Left cardiac atrium (tissue), 4 donors: ENCODE data around the gene PRR20G. TPM values are rescaled to one million over a fixed set of nuclear protein-coding genes. Genes with fewer than 3 reads are reported as not detected.

ENCODE experiments used
- ATAC-seq, 2 donors: fragments of 200-7000 bp; cut with Tn5 transposase; one replicate each; pipeline ENCODE4 v1.9.1; 2020; ENCODE audit warnings: mild to moderate bottlenecking in 2 of 2, moderate library complexity in 2 of 2
- DNase-seq: peaks from one replicate; pipeline ENCODE4 v3.0.0-alpha.2; 2020
- intact Hi-C, 2 donors: fragments of 100-400 bp; cut with DNase I; formaldehyde crosslinking; loops; one replicate each; pipeline versions ENCODE4 v1.14.1 to v1.15.1; 2022 to 2023
- total RNA-seq, 2 donors: library from RNA; stranded (reverse); fragmentation: NEBNext Ultra II Directional; extraction: Animal tissue kit (Norgen Biotek cat#: 25700); gene quantifications; one replicate each; pipeline ENCODE4 v1.2.1, GENCODE V29; 2021
- donor health status: DM: no; HTN: yes; CAD: no.
- donor health status: DM: no; HTN: yes; CAD: no; lungs with severe emphysema.
- donor health status: DM: yes; HTN: yes; CAD: no.
- donor health status: Dilated cardiomyopathy.

Gene PRR20G
- total RNA-seq, 2 donors from 2014 or later = not detected

DNA sequence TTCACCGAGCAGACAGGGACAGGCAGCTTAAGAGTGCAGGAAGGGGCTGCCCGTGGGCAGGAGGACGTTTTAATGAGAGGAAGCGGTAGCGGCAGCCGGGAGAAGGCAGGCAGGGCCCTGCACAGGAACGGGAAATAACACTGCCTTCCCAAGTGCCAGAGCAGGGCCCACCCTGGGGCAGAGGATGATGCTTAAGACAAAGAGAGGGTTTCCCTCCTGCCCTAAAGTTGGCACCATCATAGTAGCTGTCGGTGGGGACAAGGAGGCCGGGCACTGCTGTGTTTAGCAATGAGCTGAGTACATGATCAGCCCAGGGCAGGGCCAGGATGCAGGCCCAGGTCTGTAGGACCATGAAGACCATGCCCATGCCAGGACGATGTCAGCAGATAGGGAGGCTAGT, 21.7 kb downstream of the PRR20G start:
- DNase-seq (no peak), ATAC-seq (no peak)
- intact Hi-C loops = no loop called here

DNA sequence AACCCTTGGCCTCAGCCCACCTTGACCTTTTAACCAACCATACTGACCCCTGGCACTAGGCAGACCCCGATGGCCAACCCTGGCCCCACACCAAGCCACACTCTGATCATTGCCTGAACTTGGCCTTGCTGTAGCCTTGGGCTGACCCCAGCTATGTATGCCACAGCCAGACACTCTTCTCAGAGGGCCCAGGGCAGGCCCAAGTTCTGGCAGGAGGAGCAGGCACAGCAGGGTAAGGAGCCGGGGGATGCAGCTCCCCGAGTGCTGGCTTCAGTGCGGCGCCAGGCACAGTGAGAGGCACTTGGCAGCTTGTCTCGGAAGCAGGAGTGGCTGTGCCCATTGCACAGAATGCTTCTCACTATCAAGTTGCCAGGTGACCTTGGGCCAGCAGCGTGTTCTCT, 22.3 kb downstream of the PRR20G start:
- ATAC-seq (no peak), DNase-seq (no peak)
- intact Hi-C loops = no loop called here

DNA sequence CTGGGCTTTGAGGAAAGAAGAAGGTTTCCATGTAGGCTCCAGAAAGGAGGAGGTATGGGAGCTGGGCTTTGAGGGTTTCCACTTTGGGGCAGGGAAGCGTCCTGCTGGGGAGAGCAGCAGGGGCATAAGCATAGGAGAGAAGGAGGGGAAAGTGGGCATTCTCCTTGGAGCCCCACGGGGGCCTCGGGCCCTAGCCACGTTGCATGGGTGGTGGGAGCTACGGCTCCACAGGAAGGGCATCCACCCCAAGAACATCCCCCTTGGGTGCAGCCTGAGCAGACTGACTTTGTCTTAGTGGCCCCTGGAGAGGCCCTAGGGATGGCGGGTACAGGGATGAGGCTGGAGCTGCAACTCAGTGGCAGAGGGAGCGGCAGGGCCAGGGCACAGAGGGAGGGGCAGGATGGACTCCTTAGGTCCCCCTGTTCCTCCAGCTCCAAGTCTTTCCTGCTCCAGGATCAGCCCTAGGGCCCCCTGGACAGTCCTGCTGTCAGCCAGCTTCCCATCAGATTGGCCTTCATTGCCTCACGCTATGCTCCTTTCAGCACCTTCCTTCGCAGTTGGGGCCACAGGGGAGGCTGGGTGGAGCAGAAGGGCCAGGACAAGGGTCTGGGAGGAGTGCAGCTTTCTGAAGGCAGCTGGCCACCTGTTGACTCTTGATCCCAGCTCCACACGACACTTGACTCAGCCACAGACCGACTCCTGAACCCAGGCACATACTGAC, 22.9 kb downstream of the PRR20G start:
- ATAC-seq (no peak), DNase-seq (no peak)
- intact Hi-C loops = no loop called here

DNA sequence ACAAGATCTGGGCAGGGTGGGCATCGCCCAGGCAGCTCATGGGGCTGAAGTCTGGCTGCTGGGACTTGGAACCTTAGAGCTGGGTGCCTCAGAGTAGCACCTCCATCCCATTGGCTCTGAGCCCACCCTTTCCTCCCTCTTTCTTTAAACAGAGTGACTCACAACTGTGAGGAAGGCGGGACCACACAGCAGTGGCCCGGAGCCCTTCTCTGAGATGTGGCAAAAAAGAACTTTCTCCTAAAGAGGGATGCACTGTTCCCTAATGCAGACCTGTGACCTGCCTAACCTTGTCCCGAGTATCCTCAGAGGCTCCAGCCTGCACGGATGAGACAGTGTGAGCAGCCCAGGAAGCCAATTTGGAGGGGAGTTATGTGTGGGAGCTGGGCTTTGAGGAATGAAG, 23.6 kb downstream of the PRR20G start:
- ATAC-seq (peak in 1 of 2 donors; percentile 54), DNase-seq (no peak)
- intact Hi-C loops = no loop called here

DNA sequence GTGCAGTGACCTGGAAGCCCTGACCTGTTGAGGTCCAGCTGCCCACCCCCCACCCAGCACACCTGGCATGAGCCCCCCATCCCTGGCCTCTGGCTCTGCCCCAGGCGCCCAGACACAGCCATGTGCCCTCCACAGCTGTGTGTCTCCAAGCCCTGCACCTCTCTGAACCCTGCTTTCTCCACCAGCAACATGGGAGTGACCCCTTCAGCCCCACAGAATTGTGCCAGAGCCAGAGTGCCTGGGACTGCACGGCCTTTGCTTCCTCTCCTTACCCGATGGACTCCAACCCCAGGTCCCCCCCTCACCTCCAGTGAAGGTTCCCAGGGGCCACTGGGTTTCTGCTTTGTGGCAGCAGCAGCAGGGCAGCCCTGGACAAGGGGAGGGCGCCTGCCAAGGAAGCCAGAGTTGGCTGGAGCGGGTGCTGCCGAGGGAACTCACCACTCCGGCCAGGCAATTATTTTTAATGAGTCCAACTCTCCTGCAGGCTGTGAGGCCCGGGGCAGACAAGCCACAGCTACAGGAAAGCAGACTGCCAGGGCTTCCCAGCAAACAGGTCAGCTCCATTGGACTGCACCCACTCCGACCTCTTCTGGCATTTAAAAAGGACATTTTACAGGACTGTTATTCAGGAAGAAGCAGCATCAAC, 24.1 kb downstream of the PRR20G start:
- intact Hi-C loops = no loop called here
- no peak for ATAC-seq
- no peak for DNase-seq

GRCh38 chr3:127263037-127263436, 24.8 kb downstream of the PRR20G start:
- no peak for DNase-seq
- intact Hi-C loops = no loop called here
- no peak for ATAC-seq

GRCh38 chr3:127262533-127262932, 25.3 kb downstream of the PRR20G start:
- no peak for DNase-seq
- no peak for ATAC-seq
- intact Hi-C loops = no loop called here

GRCh38 chr3:127261925-127262324, 25.9 kb downstream of the PRR20G start:
- DNase-seq (no peak), ATAC-seq (no peak)
- intact Hi-C loops = no loop called here

- intact Hi-C loops = no loop called here
- ATAC-seq = no peak
These were observed 26.9 kb downstream of the PRR20G start for GRCh38 chr3:127260826-127261555.

GRCh38 chr3:127260416-127260815, 27.4 kb downstream of the PRR20G start:
- DNase-seq (no peak), ATAC-seq (no peak)
- intact Hi-C loops = no loop called here

More at GRCh38 chr3:127260826-127261555, 26.9 kb downstream of the PRR20G start:
- no peak for DNase-seq

- no peak for DNase-seq
- intact Hi-C loops = no loop called here
- ATAC-seq = no peak
These were observed 28.0 kb downstream of the PRR20G start for GRCh38 chr3:127259882-127260281.

DNA sequence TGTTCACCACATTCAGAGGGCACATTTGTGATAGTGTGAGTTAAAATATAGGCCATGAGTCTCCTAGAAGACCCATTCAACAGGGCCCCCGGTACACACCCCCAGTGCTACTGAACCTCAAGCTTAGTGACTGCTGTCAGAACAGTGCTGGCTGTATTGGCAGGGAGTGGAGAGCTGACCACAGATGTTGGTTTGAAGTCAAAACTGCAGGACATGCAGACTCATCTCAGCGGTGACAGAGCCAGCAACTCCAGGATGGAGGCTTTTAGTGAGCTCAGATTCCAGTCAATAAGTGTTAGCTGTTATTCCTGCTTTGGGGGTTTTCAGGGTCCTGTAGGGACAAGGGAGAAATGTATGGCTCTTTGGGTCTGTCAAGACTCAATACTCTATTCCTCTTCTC, 29.1 kb downstream of the PRR20G start:
- no peak for DNase-seq
- intact Hi-C loops = no loop called here
- ATAC-seq = no peak

- ATAC-seq (no peak), DNase-seq (no peak)
- intact Hi-C loops = no loop called here
These were observed 30.5 kb downstream of the PRR20G start for GRCh38 chr3:127257351-127257750.

- ATAC-seq = no peak
- no peak for DNase-seq
- intact Hi-C loops = no loop called here
These were observed 31.0 kb downstream of the PRR20G start for GRCh38 chr3:127256733-127257271.

DNA sequence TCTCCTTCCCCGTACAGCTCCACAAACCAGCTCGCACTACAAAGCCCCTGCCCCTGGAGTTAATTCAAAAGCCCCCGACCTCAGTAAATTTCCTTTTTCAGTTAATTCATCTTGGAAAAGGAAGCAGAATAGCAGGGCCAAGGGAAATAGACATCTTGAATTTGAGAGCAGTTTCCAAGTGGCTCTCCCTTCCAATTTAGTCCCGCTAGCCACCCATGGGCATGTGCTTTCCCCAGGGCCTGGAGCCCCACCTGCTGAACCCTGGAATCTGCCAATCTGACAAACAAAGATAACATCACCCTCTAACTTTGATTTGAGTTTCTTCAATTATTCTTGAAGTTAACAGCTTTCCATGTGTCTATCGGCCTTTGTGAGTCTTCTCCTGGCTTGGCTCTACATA, 31.7 kb downstream of the PRR20G start:
- ATAC-seq (no peak), DNase-seq (no peak)
- intact Hi-C loops = no loop called here

GRCh38 chr3:127255516-127255915, 32.3 kb downstream of the PRR20G start:
- ATAC-seq = no peak
- intact Hi-C loops = no loop called here
- no peak for DNase-seq

DNA sequence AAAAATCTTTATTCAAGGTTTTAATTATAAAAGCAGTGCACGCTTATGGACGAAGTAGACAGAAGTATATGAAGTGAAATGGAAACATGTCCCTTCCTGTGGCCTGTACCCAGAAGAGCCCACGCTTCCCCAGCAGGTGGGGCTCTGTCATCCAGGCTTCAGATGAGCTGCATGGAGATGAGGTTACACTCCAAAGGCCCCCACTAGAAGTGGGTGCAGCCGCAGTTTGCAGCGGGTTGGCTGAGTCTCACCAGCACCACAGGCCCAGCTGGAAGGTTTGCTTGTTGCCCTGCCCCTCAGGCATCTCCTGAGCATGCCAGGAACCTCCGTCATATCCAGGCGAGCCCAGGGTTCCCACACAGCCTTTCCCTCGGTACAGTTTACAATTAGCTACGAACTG, 33.1 kb downstream of the PRR20G start:
- DNase-seq (no peak), ATAC-seq (no peak)
- intact Hi-C loops = no loop called here

GRCh38 chr3:127254033-127254644, 33.7 kb downstream of the PRR20G start:
- DNase-seq (no peak), ATAC-seq (no peak)
- intact Hi-C loops = no loop called here

DNA sequence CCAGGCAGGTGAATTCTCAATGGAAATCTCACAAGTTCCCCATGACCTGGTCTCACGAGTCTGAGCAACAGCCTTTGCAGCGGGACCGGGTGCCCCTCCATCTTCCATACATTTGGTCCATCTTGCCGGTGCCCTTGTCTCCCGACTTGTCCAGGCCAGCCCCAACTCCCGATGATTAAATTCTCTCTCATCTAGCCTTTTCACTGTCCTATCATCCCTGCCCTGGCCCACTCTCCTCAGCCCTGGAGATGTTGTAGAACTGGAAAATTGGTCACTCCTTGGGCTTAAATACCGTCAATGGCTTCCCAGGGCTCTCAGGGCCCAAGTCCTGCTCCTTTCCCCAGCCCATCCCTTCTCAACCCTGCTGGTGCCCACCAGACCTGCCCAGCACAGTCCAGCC, 34.4 kb downstream of the PRR20G start:
- ATAC-seq (no peak), DNase-seq (no peak)

DNA sequence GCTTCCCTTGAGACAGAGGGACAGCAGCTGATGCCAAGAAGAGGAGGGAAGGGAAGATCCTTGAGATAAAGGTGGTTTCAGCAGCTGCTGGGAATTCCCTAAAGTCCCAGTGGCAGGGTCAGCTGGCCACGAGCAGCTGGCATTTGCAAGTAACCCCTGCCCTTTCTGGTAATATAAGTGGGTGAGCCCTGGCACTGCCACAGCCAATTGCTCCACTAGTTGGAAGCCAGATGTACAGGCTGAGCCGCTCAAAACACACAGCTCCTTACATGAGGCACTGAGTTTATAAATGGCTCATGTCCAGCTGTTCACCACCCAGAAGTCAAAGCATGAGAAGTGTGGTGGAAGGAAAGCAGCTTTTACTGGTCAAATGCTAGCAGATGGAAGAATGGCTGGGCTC, 35.4 kb downstream of the PRR20G start:
- no peak for ATAC-seq
- DNase-seq = no peak
- intact Hi-C loops = no loop called here

More for the DNA sequence above, 34.4 kb downstream of the PRR20G start:
- intact Hi-C loops = no loop called here
